Measurements from ENCODE around the gene MAML2.

MAML2 gene

DNA sequence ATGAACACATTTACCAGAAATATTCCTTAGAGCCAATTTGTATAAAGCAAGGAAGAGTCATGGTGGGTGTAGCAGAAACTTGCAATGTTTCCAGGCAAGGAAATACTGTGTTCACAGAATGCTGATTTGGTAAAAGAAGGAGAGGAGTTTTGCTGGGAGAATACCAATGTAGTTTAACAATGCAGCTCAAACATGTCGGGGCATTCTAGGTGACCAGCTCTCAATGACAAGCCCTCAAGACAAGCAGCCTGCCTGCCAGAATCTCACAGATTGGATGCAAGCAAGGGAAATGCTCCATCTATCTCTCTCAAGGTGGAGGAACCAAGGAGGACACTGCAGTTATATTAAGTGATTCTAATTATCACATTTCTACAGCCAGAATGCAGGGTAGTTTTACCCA is 190.4 kb downstream of the MAML2 start:
- TF ChIP-seq ZFX (IDR thresholded peaks at IDR 0.05; ENCODE audit: borderline replicate concordance): no peak
- TF ChIP-seq, protein P1, sequence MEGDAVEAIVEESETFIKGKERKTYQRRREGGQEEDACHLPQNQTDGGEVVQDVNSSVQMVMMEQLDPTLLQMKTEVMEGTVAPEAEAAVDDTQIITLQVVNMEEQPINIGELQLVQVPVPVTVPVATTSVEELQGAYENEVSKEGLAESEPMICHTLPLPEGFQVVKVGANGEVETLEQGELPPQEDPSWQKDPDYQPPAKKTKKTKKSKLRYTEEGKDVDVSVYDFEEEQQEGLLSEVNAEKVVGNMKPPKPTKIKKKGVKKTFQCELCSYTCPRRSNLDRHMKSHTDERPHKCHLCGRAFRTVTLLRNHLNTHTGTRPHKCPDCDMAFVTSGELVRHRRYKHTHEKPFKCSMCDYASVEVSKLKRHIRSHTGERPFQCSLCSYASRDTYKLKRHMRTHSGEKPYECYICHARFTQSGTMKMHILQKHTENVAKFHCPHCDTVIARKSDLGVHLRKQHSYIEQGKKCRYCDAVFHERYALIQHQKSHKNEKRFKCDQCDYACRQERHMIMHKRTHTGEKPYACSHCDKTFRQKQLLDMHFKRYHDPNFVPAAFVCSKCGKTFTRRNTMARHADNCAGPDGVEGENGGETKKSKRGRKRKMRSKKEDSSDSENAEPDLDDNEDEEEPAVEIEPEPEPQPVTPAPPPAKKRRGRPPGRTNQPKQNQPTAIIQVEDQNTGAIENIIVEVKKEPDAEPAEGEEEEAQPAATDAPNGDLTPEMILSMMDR (IDR thresholded peaks at IDR 0.05): no peak
- H3K27ac ChIP-seq: no peak overlapping the region

- no peak overlapping the region for H3K27ac ChIP-seq
Measured at GRCh38 chr11:96151501-96151900, 191.5 kb downstream of the MAML2 start.

DNA sequence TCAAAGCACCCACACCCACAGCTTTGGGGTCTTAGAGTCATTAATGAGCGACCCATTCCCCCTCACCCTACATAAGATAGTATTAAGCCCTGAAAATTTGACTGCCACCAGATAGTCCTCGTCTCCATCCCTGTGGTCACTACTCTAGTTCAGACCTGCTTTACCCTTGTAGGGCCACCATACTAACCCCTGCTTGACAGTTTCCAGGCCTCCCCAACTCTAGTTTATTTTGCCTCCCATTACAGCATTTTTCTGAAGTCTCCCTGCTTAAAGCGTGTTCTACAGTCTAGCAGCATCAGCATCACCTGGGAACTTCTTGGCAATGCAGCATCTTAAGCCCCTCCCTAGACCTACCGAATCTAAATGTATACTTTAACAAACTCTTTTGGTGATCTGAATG is 192.4 kb downstream of the MAML2 start:
- H3K27ac ChIP-seq: no peak overlapping the region
- no peak for TF ChIP-seq ZFX (IDR thresholded peaks at IDR 0.05; ENCODE audit: borderline replicate concordance)
- TF ChIP-seq, protein P1 (IDR thresholded peaks at IDR 0.05): no peak

More at GRCh38 chr11:96151501-96151900, 191.5 kb downstream of the MAML2 start:
- TF ChIP-seq, protein P1 (IDR thresholded peaks at IDR 0.05): no peak
- no peak for TF ChIP-seq ZFX (IDR thresholded peaks at IDR 0.05; ENCODE audit: borderline replicate concordance)

- no peak for TF ChIP-seq ZFX (IDR thresholded peaks at IDR 0.05; ENCODE audit: borderline replicate concordance)
- TF ChIP-seq, protein P1 (IDR thresholded peaks at IDR 0.05): no peak
- no peak overlapping the region for H3K27ac ChIP-seq
Measured at GRCh38 chr11:96149743-96150555, 193.0 kb downstream of the MAML2 start.

- TF ChIP-seq ZFX (IDR thresholded peaks at IDR 0.05; ENCODE audit: borderline replicate concordance): no peak
- TF ChIP-seq, protein P1 (IDR thresholded peaks at IDR 0.05): no peak
- H3K27ac ChIP-seq: no peak overlapping the region
Measured at GRCh38 chr11:96147906-96148486, 195.0 kb downstream of the MAML2 start.

GRCh38 chr11:96147186-96147585 is 195.8 kb downstream of the MAML2 start:
- no peak overlapping the region for H3K27ac ChIP-seq
- TF ChIP-seq, protein P1 (IDR thresholded peaks at IDR 0.05): no peak
- TF ChIP-seq ZFX (IDR thresholded peaks at IDR 0.05; ENCODE audit: borderline replicate concordance): no peak

DNA sequence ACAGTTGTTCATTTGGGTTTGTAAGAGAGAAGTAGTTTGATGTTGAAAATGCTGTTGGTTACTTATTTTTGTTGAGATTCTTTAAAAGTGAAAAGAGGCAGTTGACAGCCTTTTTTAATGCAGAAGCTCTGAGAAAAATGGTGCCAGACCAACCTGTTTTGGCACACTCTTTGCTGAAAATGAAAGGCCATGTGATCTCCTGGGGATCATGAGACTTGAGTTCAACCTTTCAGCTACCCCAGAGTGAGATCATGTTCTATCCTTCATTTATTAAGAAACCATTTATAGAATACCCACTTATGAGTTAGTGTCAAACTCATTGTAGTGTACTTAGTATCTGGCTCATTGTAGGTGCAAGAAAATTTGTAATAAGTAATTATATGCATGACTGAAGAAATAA is 196.2 kb downstream of the MAML2 start:
- H3K27ac ChIP-seq: no peak overlapping the region
- TF ChIP-seq ZFX (IDR thresholded peaks at IDR 0.05; ENCODE audit: borderline replicate concordance): no peak
- TF ChIP-seq, protein P1 (IDR thresholded peaks at IDR 0.05): no peak

Data from 22Rv1 (cell line).